ENCODE results near the gene LRRTM3.

The LRRTM3 gene

DNA sequence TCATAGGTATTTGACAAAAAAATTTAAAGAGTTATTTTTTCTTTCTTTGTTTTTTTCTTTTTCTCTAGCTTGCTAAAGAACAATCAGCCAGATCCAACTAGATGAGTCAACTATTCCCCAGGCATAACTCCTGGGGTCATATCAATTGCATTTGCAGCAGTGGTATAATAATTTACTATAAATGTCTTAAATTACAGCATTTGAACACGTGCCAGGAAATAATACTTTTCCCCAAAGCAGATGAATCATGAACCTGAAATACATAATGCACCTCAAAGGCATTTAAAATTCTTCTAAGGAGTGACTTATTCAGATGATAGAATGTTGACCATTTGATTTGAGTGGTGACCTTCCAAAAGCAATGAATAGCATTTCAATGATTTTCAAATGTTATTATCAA, 190.1 kb downstream of the LRRTM3 start:
- TF ChIP-seq, protein P1, sequence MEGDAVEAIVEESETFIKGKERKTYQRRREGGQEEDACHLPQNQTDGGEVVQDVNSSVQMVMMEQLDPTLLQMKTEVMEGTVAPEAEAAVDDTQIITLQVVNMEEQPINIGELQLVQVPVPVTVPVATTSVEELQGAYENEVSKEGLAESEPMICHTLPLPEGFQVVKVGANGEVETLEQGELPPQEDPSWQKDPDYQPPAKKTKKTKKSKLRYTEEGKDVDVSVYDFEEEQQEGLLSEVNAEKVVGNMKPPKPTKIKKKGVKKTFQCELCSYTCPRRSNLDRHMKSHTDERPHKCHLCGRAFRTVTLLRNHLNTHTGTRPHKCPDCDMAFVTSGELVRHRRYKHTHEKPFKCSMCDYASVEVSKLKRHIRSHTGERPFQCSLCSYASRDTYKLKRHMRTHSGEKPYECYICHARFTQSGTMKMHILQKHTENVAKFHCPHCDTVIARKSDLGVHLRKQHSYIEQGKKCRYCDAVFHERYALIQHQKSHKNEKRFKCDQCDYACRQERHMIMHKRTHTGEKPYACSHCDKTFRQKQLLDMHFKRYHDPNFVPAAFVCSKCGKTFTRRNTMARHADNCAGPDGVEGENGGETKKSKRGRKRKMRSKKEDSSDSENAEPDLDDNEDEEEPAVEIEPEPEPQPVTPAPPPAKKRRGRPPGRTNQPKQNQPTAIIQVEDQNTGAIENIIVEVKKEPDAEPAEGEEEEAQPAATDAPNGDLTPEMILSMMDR (IDR thresholded peaks at IDR 0.05; ENCODE audit: borderline replicate concordance, insufficient read depth, low read depth, low read length), result no peak
- H3K4me3 ChIP-seq (ENCODE audit: low read depth, low read length), result no peak overlapping the region

DNA sequence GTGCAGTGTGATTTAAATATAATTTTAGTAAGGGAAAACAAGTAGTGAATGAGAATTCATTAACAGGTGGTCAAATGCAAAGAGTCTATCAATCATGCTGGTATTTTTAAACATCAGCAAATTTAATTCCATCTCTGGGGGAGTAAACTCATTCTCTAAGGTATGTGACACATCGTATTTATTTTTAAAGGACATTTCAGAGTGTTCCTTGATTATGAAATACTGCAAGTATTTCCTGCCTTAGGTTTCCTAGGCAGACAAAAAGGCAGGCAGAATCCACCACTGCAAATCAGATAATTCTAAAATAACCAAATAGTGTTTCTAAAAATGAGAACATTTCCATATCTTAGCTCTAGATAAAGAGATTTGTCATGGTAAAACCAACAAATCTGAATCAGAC, 193.8 kb downstream of the LRRTM3 start:
- H3K4me3 ChIP-seq (ENCODE audit: low read depth, low read length), result no peak overlapping the region
- TF ChIP-seq, protein P1 (IDR thresholded peaks at IDR 0.05; ENCODE audit: borderline replicate concordance, insufficient read depth, low read depth, low read length), result no peak

DNA sequence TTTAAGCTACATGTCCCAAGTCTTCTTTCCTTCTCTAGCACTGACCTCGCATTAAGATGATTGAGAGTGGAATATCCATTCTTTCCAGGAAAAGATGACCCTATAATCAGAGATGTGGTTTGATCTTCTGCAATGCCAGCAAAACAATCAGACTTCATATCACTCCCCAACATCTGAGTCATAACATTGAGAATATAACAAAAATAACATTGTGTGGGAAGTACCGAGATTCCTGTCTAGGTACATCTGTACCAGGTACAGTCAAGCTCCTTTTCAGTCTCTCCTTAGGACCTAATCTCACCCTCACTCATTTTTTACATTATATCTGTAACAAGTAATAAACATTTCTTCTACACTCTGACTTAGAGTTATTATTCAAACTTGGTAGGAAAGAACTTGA, 201.6 kb downstream of the LRRTM3 start:
- TF ChIP-seq, protein P1 (IDR thresholded peaks at IDR 0.05; ENCODE audit: borderline replicate concordance, insufficient read depth, low read depth, low read length), result no peak
- no peak overlapping the region for H3K4me3 ChIP-seq (ENCODE audit: low read depth, low read length)

DNA sequence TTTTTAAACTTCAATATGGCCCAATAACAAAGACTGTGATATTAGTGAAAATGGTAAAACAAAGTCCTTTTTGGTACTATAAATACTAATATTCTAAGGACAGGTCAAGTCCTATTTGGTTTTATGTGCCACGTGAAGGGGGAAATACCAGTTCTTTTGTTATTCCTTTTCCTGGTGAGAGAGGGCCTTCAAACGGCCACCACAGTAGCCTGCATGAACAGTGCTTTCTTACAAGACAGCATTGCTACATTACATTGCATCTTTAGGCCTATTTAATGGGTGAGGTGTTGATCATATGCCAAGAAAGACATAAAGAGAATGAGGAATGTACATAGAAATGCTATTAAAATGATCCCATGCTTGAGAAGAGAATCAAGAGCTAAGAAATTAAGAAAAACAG, 214.8 kb downstream of the LRRTM3 start:
- TF ChIP-seq, protein P1 (IDR thresholded peaks at IDR 0.05; ENCODE audit: borderline replicate concordance, insufficient read depth, low read depth, low read length), result no peak
- no peak overlapping the region for H3K4me3 ChIP-seq (ENCODE audit: low read depth, low read length)

DNA sequence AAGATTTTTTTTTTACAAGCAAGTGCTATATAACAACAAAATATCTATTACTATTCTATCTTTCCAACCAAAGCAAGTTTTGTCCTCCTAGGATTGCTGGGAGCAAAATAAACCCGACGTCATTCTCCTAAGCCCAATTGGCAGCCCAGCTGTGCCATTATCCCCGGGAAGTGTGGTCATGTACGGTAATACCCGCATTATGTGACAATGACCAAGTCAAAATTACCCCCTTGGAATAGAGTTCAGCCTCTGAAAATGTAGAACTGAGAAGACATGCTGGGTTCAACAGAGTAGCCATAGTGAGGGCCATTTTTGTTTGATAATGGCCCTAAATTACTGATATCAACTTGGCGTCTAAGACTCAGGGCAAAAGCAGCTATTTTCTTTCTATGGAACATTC, 215.5 kb downstream of the LRRTM3 start:
- TF ChIP-seq, protein P1 (IDR thresholded peaks at IDR 0.05; ENCODE audit: borderline replicate concordance, insufficient read depth, low read depth, low read length), result no peak
- no peak overlapping the region for H3K4me3 ChIP-seq (ENCODE audit: low read depth, low read length)

DNA sequence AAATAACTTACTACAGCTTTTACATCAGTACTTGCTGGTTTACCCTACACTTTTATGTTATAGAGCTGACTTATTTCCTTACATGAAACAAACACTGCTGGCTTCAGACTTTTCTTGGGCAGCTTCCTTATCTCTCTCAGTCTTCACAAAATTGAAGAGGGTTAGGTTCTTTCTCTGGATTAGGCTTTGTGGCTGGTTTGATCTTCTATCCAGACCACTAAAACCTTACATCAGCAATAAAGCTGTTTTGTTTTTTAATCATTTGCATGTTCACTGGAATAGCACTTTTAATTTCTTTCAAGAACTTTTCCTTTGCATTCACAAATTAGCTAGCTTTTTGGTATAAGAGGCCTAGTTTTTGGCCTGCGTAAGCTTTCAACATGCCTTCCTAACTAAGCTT, 218.7 kb downstream of the LRRTM3 start:
- TF ChIP-seq, protein P1 (IDR thresholded peaks at IDR 0.05; ENCODE audit: borderline replicate concordance, insufficient read depth, low read depth, low read length), result no peak

More for the DNA sequence above, 218.7 kb downstream of the LRRTM3 start:
- no peak overlapping the region for H3K4me3 ChIP-seq (ENCODE audit: low read depth, low read length)
